ENCODE measurements around the gene PIP5K1B.

The PIP5K1B gene

DNA sequence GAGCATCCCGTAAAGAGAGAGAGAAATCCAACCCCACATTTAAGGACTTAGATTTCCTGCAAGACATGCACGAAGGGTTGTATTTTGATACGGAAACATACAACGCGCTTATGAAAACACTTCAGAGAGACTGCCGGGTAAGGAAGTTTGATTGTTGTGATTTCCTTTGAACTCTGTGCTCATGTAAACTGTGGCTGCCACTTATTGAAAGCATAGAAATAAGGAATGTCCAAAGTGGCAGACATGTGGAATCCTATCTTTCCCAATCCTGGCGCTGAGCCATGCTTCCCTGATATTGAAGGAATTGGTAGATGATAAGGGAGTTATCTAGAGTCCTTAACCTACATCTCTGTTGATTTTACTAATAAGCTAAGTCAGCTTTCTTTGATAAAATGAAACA is 189.5 kb downstream of the PIP5K1B start:
- H3K4me3 ChIP-seq (ENCODE audit: low read length), result no peak overlapping the region
- no peak overlapping the region for H3K27ac ChIP-seq (ENCODE audit: low read depth, low read length)
- H4K20me1 ChIP-seq (ENCODE audit: control insufficient read depth, insufficient read depth, low read depth, low read length), result no peaks in the 10 kb centered on the region
- no peaks in the 10 kb centered on the region for H3K36me3 ChIP-seq (ENCODE audit: control insufficient read depth, low read length)
- H3K27me3 ChIP-seq (ENCODE audit: control insufficient read depth, low read length), result peaks cover 6% of the 10 kb centered on the region; the same call in 1 of the 2 replicates
- no peaks in the 10 kb centered on the region for H3K79me2 ChIP-seq (ENCODE audit: control insufficient read depth, low read length)
- no peaks in the 10 kb centered on the region for H3F3A ChIP-seq (ENCODE audit: control insufficient read depth, insufficient read depth)
- no peak for TF ChIP-seq EZH2phosphoT487 (IDR thresholded peaks at IDR 0.05; ENCODE audit: borderline replicate concordance, low read length)
- TF ChIP-seq, protein P1, sequence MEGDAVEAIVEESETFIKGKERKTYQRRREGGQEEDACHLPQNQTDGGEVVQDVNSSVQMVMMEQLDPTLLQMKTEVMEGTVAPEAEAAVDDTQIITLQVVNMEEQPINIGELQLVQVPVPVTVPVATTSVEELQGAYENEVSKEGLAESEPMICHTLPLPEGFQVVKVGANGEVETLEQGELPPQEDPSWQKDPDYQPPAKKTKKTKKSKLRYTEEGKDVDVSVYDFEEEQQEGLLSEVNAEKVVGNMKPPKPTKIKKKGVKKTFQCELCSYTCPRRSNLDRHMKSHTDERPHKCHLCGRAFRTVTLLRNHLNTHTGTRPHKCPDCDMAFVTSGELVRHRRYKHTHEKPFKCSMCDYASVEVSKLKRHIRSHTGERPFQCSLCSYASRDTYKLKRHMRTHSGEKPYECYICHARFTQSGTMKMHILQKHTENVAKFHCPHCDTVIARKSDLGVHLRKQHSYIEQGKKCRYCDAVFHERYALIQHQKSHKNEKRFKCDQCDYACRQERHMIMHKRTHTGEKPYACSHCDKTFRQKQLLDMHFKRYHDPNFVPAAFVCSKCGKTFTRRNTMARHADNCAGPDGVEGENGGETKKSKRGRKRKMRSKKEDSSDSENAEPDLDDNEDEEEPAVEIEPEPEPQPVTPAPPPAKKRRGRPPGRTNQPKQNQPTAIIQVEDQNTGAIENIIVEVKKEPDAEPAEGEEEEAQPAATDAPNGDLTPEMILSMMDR (IDR thresholded peaks at IDR 0.05; ENCODE audit: low read depth, low read length, poor library complexity, severe bottlenecking), result no peak
- no peaks in the 10 kb centered on the region for H3K9me2 ChIP-seq (replicated peaks; ENCODE audit: control insufficient read depth, low read length)
- H3K9me3 ChIP-seq (ENCODE audit: control insufficient read depth, insufficient read depth, low read length), result no peaks in the 10 kb centered on the region
- no peak overlapping the region for H3K4me2 ChIP-seq (ENCODE audit: low read length)
- peaks cover 14% of the 10 kb centered on the region for H3K4me1 ChIP-seq (ENCODE audit: control insufficient read depth, low read length)

DNA sequence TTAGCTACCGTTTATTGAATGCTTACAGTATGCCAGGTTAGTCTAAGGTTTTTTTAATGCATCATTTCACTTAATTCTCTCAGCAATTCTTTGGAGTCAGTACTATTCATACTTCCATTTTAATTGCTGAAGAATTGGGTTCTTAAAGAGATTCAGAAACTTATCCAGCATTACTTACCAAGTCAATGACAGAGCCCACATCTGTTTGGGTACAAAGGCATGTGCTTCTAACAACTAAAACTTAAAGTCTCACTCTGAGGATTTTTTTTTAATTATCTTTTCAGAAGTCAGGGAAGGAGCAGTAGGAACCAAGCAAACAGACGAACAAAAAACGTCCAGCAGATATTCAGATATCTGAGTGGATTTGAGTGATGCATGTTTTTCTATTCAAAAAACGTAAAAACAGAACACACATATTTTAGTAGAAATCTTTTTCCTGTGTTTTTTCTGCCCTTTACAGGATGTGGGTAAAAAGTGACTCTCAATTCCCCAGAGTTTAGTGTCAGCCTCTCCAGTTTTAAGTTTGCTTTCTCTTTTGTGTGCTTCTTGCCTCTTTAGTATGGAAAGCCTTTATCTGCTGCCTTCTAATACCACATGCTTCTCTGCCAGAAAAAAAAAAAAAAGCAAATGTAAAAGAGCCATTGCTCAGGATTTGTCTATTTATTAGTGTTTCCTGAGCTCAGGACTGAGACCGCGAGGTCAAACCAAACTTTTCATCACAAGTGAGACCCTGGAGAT is 190.9 kb downstream of the PIP5K1B start:
- Histone ChIP-seq H3K9me2 (replicated peaks; ENCODE audit: control insufficient read depth, low read length) (no peaks in the 10 kb centered on the region), H3F3A (ENCODE audit: control insufficient read depth, insufficient read depth) (no peaks in the 10 kb centered on the region), H3K4me1 (ENCODE audit: control insufficient read depth, low read length) (peaks cover 14% of the 10 kb centered on the region), H3K4me2 (ENCODE audit: low read length) (peak overlapping the region; percentile 48), H3K9me3 (ENCODE audit: control insufficient read depth, insufficient read depth, low read length) (no peaks in the 10 kb centered on the region), H3K4me3 (ENCODE audit: low read length) (0 out of 2 replicates have a peak overlapping the region, but pooled peaks have one; percentile 2), H3K27ac (ENCODE audit: low read depth, low read length) (no peak overlapping the region), H4K20me1 (ENCODE audit: control insufficient read depth, insufficient read depth, low read depth, low read length) (no peaks in the 10 kb centered on the region), H3K36me3 (ENCODE audit: control insufficient read depth, low read length) (no peaks in the 10 kb centered on the region), H3K79me2 (ENCODE audit: control insufficient read depth, low read length) (no peaks in the 10 kb centered on the region), H3K27me3 (ENCODE audit: control insufficient read depth, low read length) (peaks cover 6% of the 10 kb centered on the region; the same call in 1 of the 2 replicates)
- TF ChIP-seq, protein P1 (IDR thresholded peaks at IDR 0.05; ENCODE audit: low read depth, low read length, poor library complexity, severe bottlenecking), result no peak
- TF ChIP-seq EZH2phosphoT487 (IDR thresholded peaks at IDR 0.05; ENCODE audit: borderline replicate concordance, low read length), result no peak

DNA sequence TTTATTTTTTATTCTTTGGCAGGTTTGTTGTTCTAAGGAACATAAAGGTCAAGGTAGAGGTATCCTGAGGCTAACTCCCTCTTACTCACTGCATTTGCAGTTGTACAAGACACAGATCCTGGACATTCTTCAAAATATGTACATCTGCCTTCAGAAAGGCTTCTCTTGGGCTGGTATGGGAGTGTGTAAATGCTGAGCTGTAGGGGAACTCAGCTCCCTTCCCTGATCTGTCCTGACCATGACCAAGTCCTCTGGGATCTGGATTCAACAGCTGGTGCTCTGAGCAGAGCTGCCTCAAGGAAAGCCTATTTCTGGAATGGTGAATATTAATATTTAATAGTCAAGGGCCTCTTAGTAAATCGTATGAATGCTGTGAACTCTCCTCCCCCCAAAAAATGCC is 191.4 kb downstream of the PIP5K1B start:
- Histone ChIP-seq H3K4me2 (ENCODE audit: low read length) (peak overlapping the region; percentile 48), H3K79me2 (ENCODE audit: control insufficient read depth, low read length) (no peaks in the 10 kb centered on the region), H3F3A (ENCODE audit: control insufficient read depth, insufficient read depth) (no peaks in the 10 kb centered on the region), H3K4me3 (ENCODE audit: low read length) (no peak overlapping the region), H3K9me2 (replicated peaks; ENCODE audit: control insufficient read depth, low read length) (no peaks in the 10 kb centered on the region), H3K9me3 (ENCODE audit: control insufficient read depth, insufficient read depth, low read length) (no peaks in the 10 kb centered on the region), H3K27me3 (ENCODE audit: control insufficient read depth, low read length) (peaks cover 6% of the 10 kb centered on the region; the same call in 1 of the 2 replicates), H3K4me1 (ENCODE audit: control insufficient read depth, low read length) (peaks cover 14% of the 10 kb centered on the region), H3K36me3 (ENCODE audit: control insufficient read depth, low read length) (no peaks in the 10 kb centered on the region), H4K20me1 (ENCODE audit: control insufficient read depth, insufficient read depth, low read depth, low read length) (no peaks in the 10 kb centered on the region), H3K27ac (ENCODE audit: low read depth, low read length) (no peak overlapping the region)
- TF ChIP-seq, protein P1 (IDR thresholded peaks at IDR 0.05; ENCODE audit: low read depth, low read length, poor library complexity, severe bottlenecking), result no peak
- TF ChIP-seq EZH2phosphoT487 (IDR thresholded peaks at IDR 0.05; ENCODE audit: borderline replicate concordance, low read length), result no peak
